ENCODE measurements around the gene GET4.
"Not testable (repeated sequence)": the region's sequence is repeated elsewhere in the genome, so short reads cannot be mapped to it uniquely, and the experiment has no call there.

DNA sequence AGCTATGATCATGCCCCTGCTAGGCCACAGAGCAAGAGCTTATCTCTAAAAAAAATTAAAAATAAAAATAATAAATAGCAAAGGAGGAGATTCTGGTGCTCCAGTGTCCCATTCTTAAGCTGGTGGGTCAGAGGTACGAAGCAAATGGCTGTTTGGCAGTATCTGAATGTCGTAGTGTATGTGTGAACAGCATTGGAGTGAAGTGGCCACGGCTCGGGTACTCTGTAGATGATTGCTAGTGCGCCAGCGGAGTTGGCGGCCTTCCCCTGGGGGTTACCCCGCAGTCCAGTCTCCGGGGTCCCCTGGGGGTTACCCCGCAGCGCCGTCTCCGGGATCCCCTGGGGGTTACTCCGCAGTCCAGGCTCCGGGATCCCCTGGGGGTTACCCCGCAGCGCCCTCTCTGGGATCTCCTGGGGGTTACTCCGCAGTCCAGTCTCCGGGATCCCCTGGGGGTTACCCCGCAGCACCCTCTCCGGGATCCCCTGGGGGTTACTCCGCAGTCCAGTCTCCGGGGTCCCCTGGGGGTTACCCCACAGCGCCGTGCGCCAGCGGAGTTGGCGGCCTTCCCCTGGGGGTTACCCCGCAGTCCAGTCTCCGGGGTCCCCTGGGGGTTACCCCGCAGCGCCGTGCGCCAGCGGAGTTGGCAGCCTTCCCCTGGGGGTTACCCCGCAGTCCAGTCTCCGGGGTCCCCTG, 29.2 kb upstream of the GET4 start:
- TF ChIP-seq ZNF274 (IDR thresholded peaks at IDR 0.05; ENCODE audit: low read depth, low read length); YY1 (IDR thresholded peaks at IDR 0.05; ENCODE audit: insufficient read depth, insufficient read length): not testable (repeated sequence)
